ENCODE measurements around the gene POLR2C. TPM values are rescaled to one million over a fixed set of nuclear protein-coding genes. Genes with fewer than 3 reads are reported as not detected.

Gene POLR2C
- total RNA-seq, 1 experiment from 2014 or later = 85.6 TPM

DNA sequence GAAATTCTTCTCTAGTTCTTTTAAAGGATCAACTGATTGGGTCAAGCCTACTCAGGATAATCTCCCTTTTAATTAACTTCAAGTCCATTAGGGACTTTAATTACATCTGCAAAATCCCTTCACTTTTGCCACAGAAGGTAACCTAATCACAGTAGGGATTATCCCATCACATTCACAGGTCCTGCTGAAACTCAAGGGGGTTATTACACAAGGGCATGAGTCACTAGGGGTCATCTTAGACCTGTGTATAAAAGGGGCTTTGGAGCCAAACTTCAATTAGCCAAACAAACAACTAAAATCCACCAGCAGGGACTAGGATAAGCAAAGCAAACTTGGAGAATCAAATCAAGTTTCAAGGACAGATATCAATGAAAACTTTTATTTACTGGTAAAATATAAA, 34.7 kb upstream of the POLR2C start:
- no peaks in the 10 kb centered on the region for H3K27me3 Mint-ChIP-seq (ENCODE audit: low read depth)
- H4K20me1 ChIP-seq (ENCODE audit: control insufficient read depth, insufficient read depth, insufficient read length) = no peaks in the 10 kb centered on the region
- no peak overlapping the region for H2BK5ac ChIP-seq (ENCODE audit: insufficient read length, low read length)
- H2BK12ac ChIP-seq (ENCODE audit: insufficient read length, low read depth, low read length) = no peak overlapping the region
- no peak overlapping the region for H4K5ac ChIP-seq (ENCODE audit: insufficient read length, low read depth, low read length)
- H2BK15ac ChIP-seq (ENCODE audit: low read depth, low read length) = no peak overlapping the region
- no peak overlapping the region for H3T11ph ChIP-seq (ENCODE audit: low read length)
- H3K9me3 Mint-ChIP-seq = no peaks in the 10 kb centered on the region
- H2AFZ ChIP-seq (ENCODE audit: low read length) = no peak overlapping the region
- no peak overlapping the region for H4K8ac ChIP-seq (replicated peaks; ENCODE audit: insufficient read length, low read depth, low read length)
- no peak overlapping the region for H3K4me3 Mint-ChIP-seq
- no peak overlapping the region for H3K18ac ChIP-seq (ENCODE audit: insufficient read length, low read depth, low read length)
- no peak overlapping the region for H3K56ac ChIP-seq (ENCODE audit: insufficient read length, low read depth, low read length)
- no peak overlapping the region for H3K27ac ChIP-seq (ENCODE audit: insufficient read length, low read depth, low read length)
- H3K4me1 Mint-ChIP-seq = no peaks in the 10 kb centered on the region
- no peak overlapping the region for H2AK5ac ChIP-seq (ENCODE audit: insufficient read length, low read length)
- H3K36me3 Mint-ChIP-seq (ENCODE audit: insufficient read depth in 1 of 3, low read depth in 3 of 3) = peaks cover 29 to 50% (median 50%) of the 10 kb centered on the region in 3 experiments
- no peaks in the 10 kb centered on the region for H3K4me1 ChIP-seq (ENCODE audit: insufficient read depth, low read length)
- no peak overlapping the region for H3K27ac Mint-ChIP-seq
- H3K23me2 ChIP-seq (ENCODE audit: insufficient read length, low read depth, low read length, poor library complexity, severe bottlenecking) = no peaks in the 10 kb centered on the region
- no peak overlapping the region for H2BK120ac ChIP-seq (ENCODE audit: low read depth, low read length, poor library complexity, severe bottlenecking)
- no peaks in the 10 kb centered on the region for H3K79me2 ChIP-seq (ENCODE audit: insufficient read depth, low read length)
- no peaks in the 10 kb centered on the region for H3K9me3 ChIP-seq (ENCODE audit: control insufficient read depth, low read depth, low read length)
- no peak for DNase-seq
- H3K9ac ChIP-seq (ENCODE audit: extremely low read depth, insufficient read length, low read length) = no peak overlapping the region
- H3K79me1 ChIP-seq (ENCODE audit: insufficient read depth, low read depth, low read length, poor library complexity, severe bottlenecking) = no peaks in the 10 kb centered on the region
- H3K4ac ChIP-seq (ENCODE audit: low read depth, low read length) = no peak overlapping the region
- no peak overlapping the region for H3K4me2 ChIP-seq (ENCODE audit: insufficient read depth, insufficient read length, low read length)
- TF ChIP-seq, protein P1, sequence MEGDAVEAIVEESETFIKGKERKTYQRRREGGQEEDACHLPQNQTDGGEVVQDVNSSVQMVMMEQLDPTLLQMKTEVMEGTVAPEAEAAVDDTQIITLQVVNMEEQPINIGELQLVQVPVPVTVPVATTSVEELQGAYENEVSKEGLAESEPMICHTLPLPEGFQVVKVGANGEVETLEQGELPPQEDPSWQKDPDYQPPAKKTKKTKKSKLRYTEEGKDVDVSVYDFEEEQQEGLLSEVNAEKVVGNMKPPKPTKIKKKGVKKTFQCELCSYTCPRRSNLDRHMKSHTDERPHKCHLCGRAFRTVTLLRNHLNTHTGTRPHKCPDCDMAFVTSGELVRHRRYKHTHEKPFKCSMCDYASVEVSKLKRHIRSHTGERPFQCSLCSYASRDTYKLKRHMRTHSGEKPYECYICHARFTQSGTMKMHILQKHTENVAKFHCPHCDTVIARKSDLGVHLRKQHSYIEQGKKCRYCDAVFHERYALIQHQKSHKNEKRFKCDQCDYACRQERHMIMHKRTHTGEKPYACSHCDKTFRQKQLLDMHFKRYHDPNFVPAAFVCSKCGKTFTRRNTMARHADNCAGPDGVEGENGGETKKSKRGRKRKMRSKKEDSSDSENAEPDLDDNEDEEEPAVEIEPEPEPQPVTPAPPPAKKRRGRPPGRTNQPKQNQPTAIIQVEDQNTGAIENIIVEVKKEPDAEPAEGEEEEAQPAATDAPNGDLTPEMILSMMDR (conservative IDR thresholded peaks at IDR 0.05) = no peak
- no peak overlapping the region for H2BK20ac ChIP-seq (ENCODE audit: low read depth, low read length, poor library complexity, severe bottlenecking)
- H3K27me3 ChIP-seq (ENCODE audit: insufficient read depth, low read length) = no peaks in the 10 kb centered on the region
- no peak overlapping the region for H3K14ac ChIP-seq (ENCODE audit: insufficient read depth, low read length)
- H4K91ac ChIP-seq (ENCODE audit: insufficient read length, low read depth, low read length) = no peak overlapping the region
- H3K23ac ChIP-seq (ENCODE audit: insufficient read length, low read depth, low read length) = no peak overlapping the region

Data from H9 (cell line).